ENCODE results near the gene GID8. TPM values are rescaled to one million over a fixed set of nuclear protein-coding genes. Genes with fewer than 3 reads are reported as not detected.

The GID8 gene
- total RNA-seq, 4 donors from 2014 or later: 23.4 to 33.4 (median 29.7) TPM

- no peak overlapping the region for H3K27ac ChIP-seq
- peaks cover 0 to 19% (median 6%) of the 10 kb centered on the region in 4 donors for H3K4me1 ChIP-seq
- H3K36me3 ChIP-seq: no peaks in the 10 kb centered on the region
- H3K27me3 ChIP-seq: peaks cover 2 to 71% of the 10 kb centered on the region in 2 donors
- H3K4me3 ChIP-seq: no peak overlapping the region
- 54 to 62% methylated on average over 10 of the region's 10 CpGs for WGBS, 2 donors
- DNase-seq (ENCODE audit: low spot score in 2 of 2): no peak
- no peaks in the 10 kb centered on the region for H3K9me3 ChIP-seq
- no peak for TF ChIP-seq POLR2A (IDR thresholded peaks at IDR 0.05)
- TF ChIP-seq EP300 (IDR thresholded peaks at IDR 0.05): no peak
- TF ChIP-seq CTCF (IDR thresholded peaks at IDR 0.05): no peak
Observed at GRCh38 chr20:62971211-62971949, 33.4 kb downstream of the GID8 start.

GRCh38 chr20:62971950-62972844, 34.2 kb downstream of the GID8 start:
- 7% methylated on average over 14 to 35 of the region's 38 CpGs for WGBS, 2 donors
- no peak overlapping the region for H3K27ac ChIP-seq
- TF ChIP-seq POLR2A (IDR thresholded peaks at IDR 0.05): no peak
- TF ChIP-seq EP300 (IDR thresholded peaks at IDR 0.05): no peak
- TF ChIP-seq CTCF (IDR thresholded peaks at IDR 0.05): peak; percentile 86 to 96 (median 90)
- H3K36me3 ChIP-seq: no peaks in the 10 kb centered on the region
- H3K4me3 ChIP-seq: peak overlapping the region in 1 of 4 donors; percentile 36
- peak; percentile 80 to 88 for DNase-seq (ENCODE audit: low spot score in 2 of 2)
- H3K4me1 ChIP-seq: peaks cover 0 to 19% (median 6%) of the 10 kb centered on the region in 4 donors
- H3K27me3 ChIP-seq: peaks cover 2 to 79% of the 10 kb centered on the region in 2 donors
- H3K9me3 ChIP-seq: no peaks in the 10 kb centered on the region

- no peak for DNase-seq (ENCODE audit: low spot score in 2 of 2)
- Histone ChIP-seq H3K4me1 (peaks cover 0 to 19% (median 6%) of the 10 kb centered on the region in 4 donors), H3K4me3 (peak overlapping the region in 1 of 4 donors; percentile 36), H3K27me3 (peaks cover 2 to 88% of the 10 kb centered on the region in 2 donors), H3K36me3 (no peaks in the 10 kb centered on the region), H3K9me3 (no peaks in the 10 kb centered on the region), H3K27ac (no peak overlapping the region)
- 21 to 26% methylated on average over 38 to 40 of the region's 48 CpGs for WGBS, 2 donors
- TF ChIP-seq CTCF (IDR thresholded peaks at IDR 0.05) (no peak), EP300 (IDR thresholded peaks at IDR 0.05) (no peak), POLR2A (IDR thresholded peaks at IDR 0.05) (no peak)
Observed at GRCh38 chr20:62972845-62973745, 35.1 kb downstream of the GID8 start.

- TF ChIP-seq POLR2A (IDR thresholded peaks at IDR 0.05): no peak
- TF ChIP-seq EP300 (IDR thresholded peaks at IDR 0.05): no peak
- TF ChIP-seq CTCF (IDR thresholded peaks at IDR 0.05): no peak
- Histone ChIP-seq H3K4me1 (peaks cover 0 to 22% (median 9%) of the 10 kb centered on the region in 4 donors), H3K4me3 (no peak overlapping the region), H3K27me3 (peaks cover 2 to 100% of the 10 kb centered on the region in 2 donors), H3K36me3 (no peaks in the 10 kb centered on the region), H3K9me3 (no peaks in the 10 kb centered on the region), H3K27ac (no peak overlapping the region)
- WGBS, 2 donors: 51 to 53% methylated on average over 7 to 9 of the region's 10 CpGs
- no peak for DNase-seq (ENCODE audit: low spot score in 2 of 2)
Observed at GRCh38 chr20:62975251-62975760, 37.4 kb downstream of the GID8 start.
